CD4-positive, alpha-beta T cell treated with Interleukin-4 for 1 hour (primary cell): Measurements from ENCODE around the gene OR4D9.
"Not testable (repeated sequence)": the region's sequence is repeated elsewhere in the genome, so short reads cannot be mapped to it uniquely, and the experiment has no call there.

Experiments
- DNase-seq, 2 donors: peaks; one replicate each; pipeline ENCODE4 v3.0.0-alpha.2; 2020 to 2022

OR4D9 gene

DNA sequence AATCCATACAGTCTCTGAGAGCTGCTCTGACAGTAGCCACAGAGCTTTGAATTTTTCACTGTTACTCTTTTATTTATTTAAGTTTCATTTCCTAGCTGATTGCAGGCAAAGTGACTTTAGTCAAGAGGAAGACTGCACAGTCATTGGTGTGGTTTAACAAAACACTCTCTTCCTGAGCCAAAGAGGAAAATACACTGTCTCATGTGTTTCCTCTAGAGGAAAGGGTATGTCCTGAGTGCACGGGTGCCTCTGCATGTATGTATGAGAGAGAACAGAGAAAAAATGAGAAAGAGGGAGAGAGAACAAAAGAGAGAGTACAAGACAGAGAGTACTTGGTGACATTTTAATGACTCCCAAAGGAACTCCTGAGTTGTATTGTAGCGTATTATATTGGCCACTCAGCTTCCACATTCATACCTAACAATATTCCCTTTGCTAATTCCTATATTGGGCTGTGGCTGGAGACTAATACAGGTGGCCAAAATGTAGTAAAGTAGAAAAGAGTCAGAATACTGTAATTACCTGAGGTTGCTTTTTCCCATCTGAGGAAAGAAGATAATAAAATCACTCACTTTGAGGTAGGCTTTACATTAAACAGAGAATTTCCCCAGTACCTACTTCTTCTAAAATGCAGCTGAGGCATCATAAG lies at the start of gene OR4D9:
Gene OR4D9, plus strand, starts transcription at position 599 of the 649 bp plus-strand sequence. CDS start 3,374 bp downstream, outside the sequence.
- no peak for DNase-seq

DNA sequence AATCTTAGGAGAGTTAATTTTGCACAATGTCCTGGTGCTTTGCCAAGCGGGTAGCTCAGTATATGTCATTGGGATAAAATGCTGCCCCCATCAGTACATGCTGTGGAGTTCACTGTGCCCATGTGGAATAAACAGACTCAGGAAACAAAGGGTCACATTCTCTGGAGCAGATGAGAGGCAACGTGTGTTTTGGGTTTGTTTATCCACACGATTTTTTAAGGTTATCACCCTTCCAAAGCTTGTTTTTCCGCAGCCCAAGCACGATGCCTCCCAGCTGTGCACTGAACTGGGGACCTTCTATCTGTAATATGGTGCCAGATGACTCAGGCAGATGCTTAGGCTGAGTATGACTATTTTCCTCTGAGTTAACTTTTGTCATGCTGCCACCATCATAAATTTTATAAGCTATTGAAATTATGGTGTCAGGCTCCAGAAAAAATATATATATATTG lies 48.1 kb upstream of the OR4D9 start:
- DNase-seq: no peak

DNA sequence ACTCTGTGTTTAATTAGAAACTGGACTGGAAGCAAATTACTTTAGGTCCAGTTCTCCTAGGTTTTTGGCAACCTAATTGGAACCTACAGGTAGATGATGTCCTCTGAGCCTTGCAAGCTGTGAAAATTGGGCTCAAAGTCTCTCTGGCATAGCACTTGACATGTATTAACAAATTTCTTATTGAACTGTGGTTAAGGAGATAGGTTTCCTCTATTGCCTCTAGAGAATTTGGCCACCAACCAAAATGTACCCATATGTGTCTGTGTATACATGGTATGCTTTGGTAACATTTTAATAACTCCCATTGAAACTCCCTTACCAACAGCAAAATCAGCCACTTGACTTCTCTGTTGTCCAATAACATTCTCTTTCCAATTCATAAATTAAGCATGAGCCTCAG lies 38.3 kb upstream of the OR4D9 start, which contains the start of gene OR4D10:
Gene OR4D10, plus strand, starts transcription at position 301 of the 400 bp plus-strand sequence. CDS start 4,115 bp downstream, outside the sequence.
- DNase-seq: no peak

DNA sequence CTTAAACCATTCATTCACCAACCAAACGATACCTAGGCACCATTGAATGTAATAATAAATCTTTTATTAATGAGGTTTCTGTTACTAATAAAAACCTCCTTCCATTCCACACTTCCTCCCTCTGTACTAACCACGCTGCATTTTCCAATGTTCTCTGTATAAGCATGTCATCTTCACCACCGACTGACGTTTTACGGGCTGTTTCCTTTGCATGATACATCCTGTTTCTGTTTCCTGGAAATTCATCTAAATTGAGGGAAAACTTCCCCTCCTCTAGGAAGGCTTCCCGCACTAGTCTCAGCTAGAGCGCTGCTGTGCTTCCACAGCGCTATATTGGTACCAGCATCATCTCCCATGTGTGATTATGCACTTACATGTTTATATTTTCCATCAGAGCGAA lies 36.2 kb upstream of the OR4D9 start:
- DNase-seq: no peak

DNA sequence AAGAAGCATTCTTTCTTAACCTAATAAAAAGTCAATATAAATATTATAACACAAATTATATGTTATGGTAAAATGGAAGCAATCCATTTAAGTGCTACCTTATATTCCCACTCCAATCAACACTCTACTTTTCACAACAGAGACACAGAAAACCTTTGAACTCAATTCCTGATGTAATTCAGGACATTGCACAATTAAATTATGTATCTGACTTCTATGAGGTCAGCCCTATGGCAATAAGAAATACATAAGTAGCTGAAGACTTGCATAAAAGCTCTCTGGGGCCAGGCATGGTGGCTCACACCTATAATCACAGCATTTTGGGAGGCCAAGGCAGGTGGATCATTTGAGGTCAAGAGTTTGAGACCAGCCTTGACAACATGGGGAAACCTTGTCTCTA lies 31.4 kb upstream of the OR4D9 start:
- no peak for DNase-seq

DNA sequence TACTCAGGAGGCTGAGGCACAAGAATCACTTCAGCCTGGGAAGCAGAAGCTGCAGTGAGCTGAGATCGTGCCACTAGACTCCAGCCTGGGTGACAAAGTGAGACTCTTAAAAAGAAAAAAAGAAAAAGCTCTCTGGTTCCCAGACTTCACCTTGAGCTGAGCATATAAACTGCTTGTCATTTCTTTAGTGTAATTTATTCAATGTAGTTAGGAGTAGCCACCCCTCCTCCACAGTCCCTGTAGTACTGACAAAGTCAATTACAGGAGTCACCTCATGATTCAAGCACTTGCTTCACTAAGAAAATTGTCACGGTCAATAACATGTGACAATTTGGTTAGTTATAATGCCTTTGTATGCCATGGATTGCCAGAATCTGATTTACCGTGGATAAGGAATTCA lies 31.0 kb upstream of the OR4D9 start:
- DNase-seq: no peak

DNA sequence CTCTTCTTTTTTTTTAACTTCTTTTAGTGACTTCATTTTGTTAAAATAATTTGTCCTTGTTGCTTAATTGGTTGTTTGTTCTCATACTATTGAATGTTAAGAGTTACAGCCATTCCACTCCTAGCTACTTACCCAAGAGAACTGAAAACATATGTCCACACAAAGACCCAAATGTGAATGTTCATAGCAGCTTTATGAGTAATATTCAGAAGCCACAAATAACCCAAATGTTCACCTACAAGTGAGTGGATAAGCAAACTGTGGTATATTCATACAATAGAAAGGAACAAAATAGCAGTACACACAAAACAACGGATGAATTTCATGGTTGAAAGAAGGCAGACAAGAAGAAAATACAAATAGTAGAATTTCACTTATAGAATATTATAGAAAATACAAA lies 9.4 kb upstream of the OR4D9 start:
- DNase-seq: no peak

DNA sequence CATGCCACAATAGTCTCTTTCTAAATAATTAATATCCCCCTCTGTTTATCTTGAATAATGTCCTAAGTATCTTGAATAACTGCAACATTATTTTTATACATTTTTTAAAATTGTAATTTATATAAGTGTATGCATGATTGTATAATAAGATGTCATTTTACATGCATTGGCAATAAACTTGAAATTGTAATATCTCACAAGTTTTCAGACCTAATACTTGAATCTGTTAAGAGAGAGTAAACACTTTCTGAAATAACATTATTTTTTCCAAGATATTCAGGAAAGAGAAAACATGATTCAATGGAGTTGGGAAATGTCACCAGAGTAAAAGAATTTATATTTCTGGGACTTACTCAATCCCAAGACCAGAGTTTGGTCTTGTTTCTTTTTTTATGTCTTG lies 8.1 kb upstream of the OR4D9 start, which contains the start of gene OR4D11:
Gene OR4D11, plus strand, starts transcription at position 301 of the 400 bp plus-strand sequence. Its CDS starts 0 bp downstream, at position 301.
- no peak for DNase-seq

DNA sequence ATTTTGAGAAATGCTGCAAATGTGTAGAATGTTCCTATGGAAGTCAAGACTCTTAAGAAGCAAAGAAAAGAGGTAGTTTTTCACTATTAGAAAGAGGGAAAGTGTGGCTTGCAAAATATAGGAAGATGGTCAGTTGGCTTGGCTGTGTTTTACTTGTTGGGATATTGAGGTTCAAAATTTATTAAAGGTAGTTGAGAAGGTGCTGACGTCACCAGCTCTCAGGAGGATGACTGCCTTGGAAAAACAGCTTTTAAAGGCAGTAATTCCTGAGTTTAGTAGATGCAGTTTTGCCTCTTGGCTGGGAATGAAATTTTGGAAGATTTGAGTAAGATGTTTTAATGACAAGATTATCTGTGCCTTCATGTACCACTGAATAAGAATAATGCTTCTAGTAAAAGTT lies 336 bp downstream of the OR4D9 start:
- no peak for DNase-seq

DNA sequence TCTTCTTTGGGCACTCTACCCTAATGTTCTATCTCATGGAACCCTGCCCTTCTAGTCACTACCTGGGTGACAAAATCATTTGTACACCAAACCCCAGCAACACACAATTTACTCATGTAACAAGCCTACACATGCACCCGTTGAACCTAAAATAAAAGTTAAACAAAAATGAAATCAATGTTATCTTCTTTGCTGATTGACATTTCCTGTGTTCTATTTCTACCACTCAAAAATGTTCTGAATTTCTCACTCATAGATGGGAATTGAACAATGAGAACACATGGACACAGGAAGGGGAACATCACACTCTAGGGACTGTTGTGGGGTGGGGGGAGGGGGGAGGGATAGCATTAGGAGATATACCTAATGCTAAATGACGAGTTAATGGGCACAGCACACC lies 8.8 kb downstream of the OR4D9 start:
- DNase-seq: not testable (repeated sequence)

DNA sequence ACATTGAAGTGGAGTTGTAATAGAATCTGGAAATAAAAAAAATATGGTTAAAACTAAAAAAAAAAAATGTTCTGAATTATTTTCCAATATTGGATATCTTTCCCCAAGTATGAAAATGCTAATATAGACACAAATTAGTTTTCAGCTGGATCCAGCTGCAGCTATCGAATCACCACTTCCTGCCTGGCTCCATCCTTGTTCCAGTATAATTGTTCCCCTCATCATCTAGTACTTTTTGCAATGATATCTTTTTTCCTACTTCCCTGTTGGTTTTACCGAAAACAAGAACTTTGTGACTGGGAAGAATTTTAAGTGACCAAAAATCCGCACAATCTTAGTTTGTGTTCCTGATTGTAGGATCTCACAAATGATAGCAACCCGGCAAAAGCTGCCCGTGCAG lies 9.4 kb downstream of the OR4D9 start:
- no peak for DNase-seq

DNA sequence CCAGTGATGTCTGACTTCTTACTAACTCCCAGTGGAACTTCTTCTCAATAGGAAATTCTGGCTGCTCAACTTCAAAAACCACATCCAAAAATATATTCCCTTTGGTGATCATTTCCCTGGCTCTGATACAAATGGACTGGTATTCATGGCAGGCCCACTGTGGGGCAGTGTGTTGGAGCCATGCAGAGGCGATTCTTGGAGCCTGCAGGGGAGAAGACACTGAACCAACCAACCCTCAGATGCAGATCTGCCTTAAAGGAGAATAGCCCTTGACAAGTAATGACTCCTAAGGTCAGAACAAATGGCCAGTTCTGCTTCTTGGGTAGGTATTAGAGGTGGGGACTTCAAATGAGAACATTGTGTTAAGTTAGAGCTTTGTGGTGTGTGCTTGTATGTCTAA lies 12.2 kb downstream of the OR4D9 start:
- no peak for DNase-seq

DNA sequence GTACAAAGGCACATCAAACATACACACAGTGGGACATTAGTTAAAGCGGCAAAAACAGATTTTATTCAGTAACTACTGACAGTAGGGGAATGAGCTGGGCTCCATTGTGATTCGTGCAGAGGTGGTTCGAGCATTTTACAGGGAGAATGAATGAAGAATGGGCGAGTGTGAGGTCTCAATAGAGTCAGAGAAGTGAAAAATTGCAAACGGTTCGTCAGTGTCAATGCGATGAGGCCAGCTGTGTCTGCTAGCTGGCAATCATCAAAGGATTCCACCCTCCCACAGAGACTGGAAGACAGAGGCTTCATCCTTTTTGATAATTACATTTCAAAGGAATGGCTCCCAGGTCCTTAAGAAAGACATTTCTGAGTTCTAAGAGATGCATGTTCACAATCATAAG lies 17.4 kb downstream of the OR4D9 start:
- DNase-seq: no peak

DNA sequence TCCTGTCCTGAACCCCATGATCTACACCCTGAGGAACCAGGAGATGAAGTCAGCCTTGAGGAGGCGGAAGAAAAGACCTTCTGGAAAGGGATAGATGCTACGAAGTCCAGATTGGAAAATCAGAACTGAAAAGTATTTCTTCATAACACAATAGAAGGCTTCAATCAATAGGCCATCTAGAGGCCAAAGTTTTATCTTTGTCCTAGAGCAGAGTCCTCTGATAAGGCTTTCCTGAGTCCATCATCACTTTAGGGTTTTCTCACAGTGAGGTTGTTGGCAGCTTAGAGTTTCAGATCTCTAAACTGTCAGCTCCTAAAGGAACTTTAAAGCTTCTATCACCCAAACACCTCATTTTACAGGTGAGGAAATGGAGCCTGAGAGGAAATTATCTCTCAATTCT lies 21.3 kb downstream of the OR4D9 start:
- DNase-seq: no peak

DNA sequence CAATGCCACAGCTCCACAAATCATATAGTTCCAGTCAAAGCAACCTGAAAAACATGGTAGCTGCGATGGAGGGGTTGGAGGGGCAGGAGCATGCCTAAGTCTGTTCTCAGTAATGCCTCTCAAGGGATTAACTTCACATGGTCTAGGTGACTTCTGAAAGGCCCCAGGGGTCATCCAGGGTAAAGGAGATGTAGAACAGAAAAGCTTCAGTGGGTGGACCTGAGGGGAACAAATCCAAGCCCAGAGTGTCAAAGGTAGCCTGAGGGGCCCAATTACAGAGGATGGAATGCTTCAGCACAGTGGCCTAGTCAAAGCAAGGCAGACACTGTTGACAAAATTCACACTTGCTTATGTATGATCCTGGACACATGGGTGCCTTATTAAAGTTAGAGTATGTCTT lies 23.3 kb downstream of the OR4D9 start:
- DNase-seq: no peak

DNA sequence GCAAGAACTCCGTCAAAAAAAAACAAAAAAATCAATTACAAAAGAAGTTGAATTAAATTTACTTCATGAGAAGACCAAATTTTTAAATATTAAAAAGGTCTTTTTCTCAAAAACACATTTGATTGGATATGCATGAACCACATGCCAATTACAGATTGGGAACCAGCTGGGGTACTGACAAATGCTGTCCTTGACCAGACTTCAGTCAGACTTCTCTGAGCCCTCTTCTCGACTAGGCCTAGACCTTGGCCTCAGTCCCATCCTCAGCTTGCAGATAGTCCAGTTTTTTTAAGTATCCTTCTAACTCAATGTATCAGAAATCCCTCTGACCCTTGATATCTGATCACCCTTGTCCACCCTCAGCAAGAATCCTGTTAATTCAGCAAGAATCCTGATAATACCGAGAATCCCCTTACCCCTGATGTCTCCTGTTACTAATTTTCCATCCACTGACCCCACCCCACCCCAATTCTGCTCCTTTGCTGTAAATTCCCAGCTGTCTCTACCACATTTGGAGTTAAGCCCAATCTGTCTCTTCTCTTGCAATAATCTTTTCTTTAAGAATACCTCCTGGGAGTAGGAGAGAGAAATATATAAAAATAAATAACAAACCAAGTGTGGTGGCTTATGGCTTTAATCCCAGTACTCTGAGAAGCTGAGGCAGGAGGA lies 30.9 kb downstream of the OR4D9 start:
- DNase-seq: no peak

DNA sequence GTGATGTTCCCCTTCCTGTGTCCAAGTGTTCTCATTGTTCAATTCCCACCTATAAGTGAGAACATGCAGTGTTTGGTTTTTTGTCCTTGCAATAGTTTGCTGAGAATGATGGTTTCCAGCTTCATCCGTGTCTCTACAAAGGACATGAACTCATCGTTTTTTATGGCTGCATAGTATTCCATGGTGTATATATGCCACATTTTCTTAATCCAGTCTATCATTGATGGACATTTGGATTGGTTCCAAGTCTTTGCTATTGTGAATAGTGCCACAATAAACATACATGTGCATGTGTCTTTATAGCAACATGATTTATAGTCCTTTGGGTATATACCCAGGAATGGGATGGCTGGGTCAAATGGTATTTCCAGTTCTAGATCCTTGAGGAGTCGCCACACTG lies 32.4 kb downstream of the OR4D9 start:
- DNase-seq: not testable (repeated sequence)

DNA sequence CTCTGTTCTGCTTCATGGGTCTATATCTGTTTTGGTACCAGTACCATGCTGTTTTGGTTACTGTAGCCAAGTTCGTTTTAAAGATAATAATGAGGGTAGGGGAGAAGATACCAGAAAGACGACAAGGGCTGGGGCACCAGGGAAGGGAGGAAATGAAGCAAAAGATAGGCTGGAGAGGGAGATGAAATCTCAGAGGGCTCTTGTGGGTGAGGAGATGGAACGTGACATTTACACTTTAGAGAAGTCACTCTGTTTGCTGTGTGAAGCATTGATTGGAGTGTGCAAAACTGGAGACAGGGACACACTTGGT lies 33.5 kb downstream of the OR4D9 start:
- no peak for DNase-seq

DNA sequence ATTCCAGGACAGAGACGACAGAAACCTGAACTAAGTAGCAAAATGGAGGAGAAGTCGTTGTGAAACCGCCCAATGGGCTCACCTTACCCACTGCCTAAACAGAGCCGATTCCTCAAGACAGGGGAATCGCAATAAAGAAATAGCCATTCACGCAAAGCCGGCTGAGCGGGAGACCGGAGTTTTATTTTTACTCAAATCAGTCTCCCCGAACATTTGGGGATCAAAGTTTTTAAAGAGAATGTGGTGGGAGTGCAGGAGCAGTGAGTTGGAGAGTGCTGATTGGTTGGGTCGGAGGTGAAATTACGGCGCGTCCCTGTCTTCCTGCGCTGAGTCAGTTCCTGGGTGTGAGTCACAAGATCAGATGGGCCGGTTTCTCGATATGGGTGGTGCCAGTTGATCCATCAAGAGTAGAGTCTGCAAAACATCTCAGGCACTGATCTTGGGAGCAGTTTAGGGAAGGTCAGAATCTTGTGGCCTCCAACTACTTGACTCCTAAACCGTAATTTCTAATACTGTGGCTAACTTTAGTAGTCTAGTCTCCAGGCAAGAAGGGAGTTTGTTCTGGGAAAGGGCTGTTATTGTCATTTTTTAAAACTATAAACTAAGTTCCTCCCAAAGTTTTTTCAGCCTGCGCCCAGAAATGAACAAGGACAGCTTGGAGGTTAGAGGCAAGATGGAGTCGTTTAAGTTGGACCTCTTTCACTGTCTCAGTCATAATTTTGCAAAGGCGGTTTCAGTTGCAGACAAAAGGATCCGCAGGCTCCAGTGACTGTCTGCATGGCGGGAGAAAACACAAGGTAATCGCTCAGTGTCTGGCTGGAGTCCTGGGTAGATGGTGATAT lies 34.1 kb downstream of the OR4D9 start:
- no peak for DNase-seq

DNA sequence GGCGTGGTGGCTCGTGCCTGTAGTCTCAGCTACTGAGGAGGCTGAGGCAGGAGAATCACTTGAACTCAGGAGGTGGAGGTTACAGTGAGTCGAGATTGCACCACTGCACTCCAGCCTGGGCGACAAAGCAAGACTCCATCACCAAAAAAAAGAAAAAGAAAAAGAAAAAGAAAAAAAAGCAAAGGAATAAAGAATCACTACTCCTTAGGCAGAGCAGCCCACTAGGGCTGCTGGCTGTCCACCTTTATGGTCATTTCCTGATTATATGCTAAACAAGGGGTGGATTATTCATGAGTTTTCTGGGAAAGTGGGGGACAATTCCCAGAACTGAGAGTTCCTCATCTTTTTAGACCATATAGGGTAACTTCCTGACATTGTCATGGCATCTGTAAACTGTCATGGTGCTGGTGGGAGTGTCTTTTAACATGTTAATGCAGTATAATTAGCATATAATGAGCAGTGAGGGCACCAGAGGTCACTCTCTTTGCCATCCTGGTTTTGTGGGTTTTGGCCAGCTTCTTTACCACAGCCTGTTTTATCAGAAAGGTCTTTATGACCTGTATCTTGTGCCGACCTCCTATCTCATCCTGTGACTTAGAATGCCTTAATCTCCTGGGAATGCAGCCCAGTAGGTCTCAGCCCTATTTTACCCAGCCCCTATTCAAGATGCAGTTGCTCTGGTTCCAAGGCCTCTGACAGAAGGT lies 36.4 kb downstream of the OR4D9 start:
- DNase-seq: not testable (repeated sequence)

DNA sequence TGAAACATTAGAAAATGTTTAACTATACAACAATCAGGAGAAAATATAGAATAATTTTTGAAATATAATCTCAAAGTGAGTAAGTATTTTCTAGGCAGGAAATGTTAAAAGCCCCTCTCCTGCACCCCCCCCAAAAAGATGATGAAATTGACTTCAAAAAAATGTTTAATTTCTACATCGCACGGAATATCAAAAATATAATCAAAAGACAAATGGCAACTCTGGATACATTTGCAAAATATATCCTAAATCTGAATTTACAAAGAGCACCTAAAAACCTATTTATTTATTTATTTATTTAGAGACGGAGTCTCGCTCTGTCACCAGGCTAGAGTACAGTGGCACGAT lies 36.9 kb downstream of the OR4D9 start:
- DNase-seq: no peak

DNA sequence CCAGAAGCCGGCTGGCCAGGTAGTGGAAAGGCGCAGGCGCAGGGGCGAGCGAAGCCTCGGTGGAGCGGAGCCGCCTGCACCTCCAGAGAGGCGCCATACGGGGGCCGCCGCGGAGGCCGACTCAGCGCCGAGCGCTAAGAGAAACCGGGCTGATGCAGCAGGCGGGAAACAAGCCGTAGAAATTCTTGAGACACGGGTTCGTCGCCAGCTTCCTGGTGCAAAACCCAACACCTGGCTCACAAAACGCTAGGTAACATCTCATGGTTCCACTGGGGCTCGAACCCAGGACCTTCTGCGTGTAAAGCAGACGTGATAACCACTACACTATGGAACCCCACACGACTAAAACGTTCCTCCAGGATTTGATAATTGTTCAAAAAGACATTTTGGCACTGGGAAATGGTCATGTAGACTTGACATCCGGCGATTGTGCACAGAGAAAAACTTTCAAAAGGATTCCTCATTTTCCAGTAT lies 39.1 kb downstream of the OR4D9 start:
- peak; percentile 89 to 92 for DNase-seq
